GM18868 (cell line): ENCODE results near the gene NOS1AP.

Experiments used
- ATAC-seq: cut with Tn5 transposase; IDR thresholded peaks from one replicate; pipeline ENCODE4 v1.9.1; 2021; ENCODE audit warnings: mild to moderate bottlenecking, moderate library complexity; ENCODE audit not compliant: unreplicated experiment

The NOS1AP gene

GRCh38 chr1:162285149-162285561, 215.7 kb downstream of the NOS1AP start:
- no peak for ATAC-seq

GRCh38 chr1:162291000-162291399, 221.5 kb downstream of the NOS1AP start:
- ATAC-seq = no peak

- no peak for ATAC-seq
Observed at GRCh38 chr1:162292422-162292849, 222.9 kb downstream of the NOS1AP start.

GRCh38 chr1:162293073-162293692, 223.7 kb downstream of the NOS1AP start:
- ATAC-seq = no peak

- ATAC-seq = no peak
Observed at GRCh38 chr1:162294015-162294414, 224.5 kb downstream of the NOS1AP start.

GRCh38 chr1:162297208-162297607, 227.7 kb downstream of the NOS1AP start:
- ATAC-seq = no peak

- no peak for ATAC-seq
Observed at GRCh38 chr1:162298266-162298665, 228.8 kb downstream of the NOS1AP start.

- no peak for ATAC-seq
Observed at GRCh38 chr1:162299018-162299417, 229.5 kb downstream of the NOS1AP start.

- ATAC-seq = no peak
Observed at GRCh38 chr1:162300057-162300917, 230.8 kb downstream of the NOS1AP start.

- ATAC-seq = no peak
Observed at GRCh38 chr1:162301696-162302095, 232.2 kb downstream of the NOS1AP start.

- no peak for ATAC-seq
Observed at GRCh38 chr1:162302306-162303003, 233.0 kb downstream of the NOS1AP start.

GRCh38 chr1:162303004-162303344, 233.5 kb downstream of the NOS1AP start:
- no peak for ATAC-seq

GRCh38 chr1:162304736-162305135, 235.2 kb downstream of the NOS1AP start:
- ATAC-seq = no peak

GRCh38 chr1:162305969-162306368, 236.5 kb downstream of the NOS1AP start:
- ATAC-seq = no peak

GRCh38 chr1:162310337-162310736, 240.8 kb downstream of the NOS1AP start:
- no peak for ATAC-seq

GRCh38 chr1:162314206-162314605, 244.7 kb downstream of the NOS1AP start:
- no peak for ATAC-seq

- ATAC-seq = no peak
Observed at GRCh38 chr1:162315673-162316072, 246.2 kb downstream of the NOS1AP start.

GRCh38 chr1:162316187-162316586, 246.7 kb downstream of the NOS1AP start:
- ATAC-seq = no peak

GRCh38 chr1:162317621-162318020, 248.1 kb downstream of the NOS1AP start:
- no peak for ATAC-seq

- ATAC-seq = no peak
Observed at GRCh38 chr1:162319493-162320175, 250.1 kb downstream of the NOS1AP start.

- no peak for ATAC-seq
Observed at GRCh38 chr1:162321809-162322422, 252.4 kb downstream of the NOS1AP start.
